Stimulated activated CD8-positive, alpha-beta memory T cell treated with anti-CD3 and anti-CD28 coated beads, Interleukin-7, amount 100 ng/mL, for 4 hours (primary cell): Measurements from ENCODE around the gene SCARB2.

ENCODE experiments used
- DNase-seq, 2 donors: peaks; one replicate each; pipeline ENCODE4 v3.0.0-alpha.2; 2020; ENCODE audit warnings: low read depth in 2 of 2

SCARB2 gene

GRCh38 chr4:76199664-76200211 lies 13.9 kb downstream of the SCARB2 start:
- DNase-seq: no peak

GRCh38 chr4:76198411-76199237 lies 15.0 kb downstream of the SCARB2 start:
- DNase-seq: peak in 1 of 2 donors; percentile 8

GRCh38 chr4:76197971-76198410 lies 15.6 kb downstream of the SCARB2 start:
- DNase-seq: no peak

- DNase-seq: no peak
Measured at GRCh38 chr4:76197031-76197743, 16.4 kb downstream of the SCARB2 start.

- DNase-seq: no peak
Measured at GRCh38 chr4:76196376-76196775, 17.2 kb downstream of the SCARB2 start.

GRCh38 chr4:76195326-76195725 lies 18.3 kb downstream of the SCARB2 start:
- no peak for DNase-seq

- no peak for DNase-seq
Measured at GRCh38 chr4:76194325-76194724, 19.3 kb downstream of the SCARB2 start.

- DNase-seq: no peak
Measured at GRCh38 chr4:76192236-76192635, 21.4 kb downstream of the SCARB2 start.

GRCh38 chr4:76188557-76188956 lies 25.1 kb downstream of the SCARB2 start:
- no peak for DNase-seq

- no peak for DNase-seq
Measured at GRCh38 chr4:76188149-76188548, 25.5 kb downstream of the SCARB2 start.

- DNase-seq: no peak
Measured at GRCh38 chr4:76187152-76187551, 26.5 kb downstream of the SCARB2 start.

- no peak for DNase-seq
Measured at GRCh38 chr4:76182463-76182862, 31.2 kb downstream of the SCARB2 start.

GRCh38 chr4:76179398-76180318 lies 34.0 kb downstream of the SCARB2 start:
- DNase-seq: peak; percentile 57 to 59

GRCh38 chr4:76178296-76178695 lies 35.3 kb downstream of the SCARB2 start:
- DNase-seq: no peak

- no peak for DNase-seq
Measured at GRCh38 chr4:76177709-76178108, 35.9 kb downstream of the SCARB2 start.

GRCh38 chr4:76175336-76175735 lies 38.3 kb downstream of the SCARB2 start:
- no peak for DNase-seq

- no peak for DNase-seq
Measured at GRCh38 chr4:76174216-76174615, 39.4 kb downstream of the SCARB2 start.

GRCh38 chr4:76168688-76169087 lies 44.9 kb downstream of the SCARB2 start:
- no peak for DNase-seq

- DNase-seq: no peak
Measured at GRCh38 chr4:76166480-76166879, 47.1 kb downstream of the SCARB2 start.

GRCh38 chr4:76160355-76160754 lies 53.3 kb downstream of the SCARB2 start:
- no peak for DNase-seq

- DNase-seq: no peak
Measured at GRCh38 chr4:76156635-76157034, 57.0 kb downstream of the SCARB2 start.

GRCh38 chr4:76155979-76156378 lies 57.6 kb downstream of the SCARB2 start:
- no peak for DNase-seq
